Measurements from ENCODE around the gene LIN9. TPM values are rescaled to one million over a fixed set of nuclear protein-coding genes. Genes with fewer than 3 reads are reported as not detected.
"Not testable (repeated sequence)": the region's sequence is repeated elsewhere in the genome, so short reads cannot be mapped to it uniquely, and the experiment has no call there.

LIN9 gene
- polyA plus RNA-seq, 6 donors from 2014 or later = 2.7 to 7.0 (median 4.7) TPM

DNA sequence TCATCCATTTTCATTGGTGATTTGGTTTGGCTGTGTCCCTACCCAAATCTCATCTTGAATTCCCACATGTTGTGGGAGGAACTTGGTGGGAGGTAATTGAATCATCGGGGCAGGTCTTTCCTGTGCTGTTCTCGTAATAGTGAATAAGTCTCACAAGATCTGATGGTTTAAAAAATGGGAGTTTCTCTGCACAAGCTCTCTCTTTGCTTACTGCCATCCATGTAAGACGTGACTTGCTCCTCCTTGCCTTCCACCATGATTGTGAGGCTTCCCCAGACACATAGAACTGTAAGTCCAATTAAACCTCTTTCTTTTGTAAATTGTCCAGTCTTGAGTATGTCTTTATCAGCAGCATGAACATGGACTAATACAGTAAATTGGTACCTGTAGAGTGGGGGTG, 31.1 kb upstream of the LIN9 start:
- not testable (repeated sequence) for H3K4me1 Mint-ChIP-seq; H3K27ac Mint-ChIP-seq; ATAC-seq (ENCODE audit: low read depth in 2 of 2); H3K36me3 Mint-ChIP-seq; H3K4me3 Mint-ChIP-seq; DNase-seq
- Mint-ChIP-seq H3K27me3 (peaks cover 0 to 12% (median 0%) of the 10 kb centered on the region in 3 donors), H3K9me3 (peaks cover 0 to 12% (median 6%) of the 10 kb centered on the region in 7 donors)

DNA sequence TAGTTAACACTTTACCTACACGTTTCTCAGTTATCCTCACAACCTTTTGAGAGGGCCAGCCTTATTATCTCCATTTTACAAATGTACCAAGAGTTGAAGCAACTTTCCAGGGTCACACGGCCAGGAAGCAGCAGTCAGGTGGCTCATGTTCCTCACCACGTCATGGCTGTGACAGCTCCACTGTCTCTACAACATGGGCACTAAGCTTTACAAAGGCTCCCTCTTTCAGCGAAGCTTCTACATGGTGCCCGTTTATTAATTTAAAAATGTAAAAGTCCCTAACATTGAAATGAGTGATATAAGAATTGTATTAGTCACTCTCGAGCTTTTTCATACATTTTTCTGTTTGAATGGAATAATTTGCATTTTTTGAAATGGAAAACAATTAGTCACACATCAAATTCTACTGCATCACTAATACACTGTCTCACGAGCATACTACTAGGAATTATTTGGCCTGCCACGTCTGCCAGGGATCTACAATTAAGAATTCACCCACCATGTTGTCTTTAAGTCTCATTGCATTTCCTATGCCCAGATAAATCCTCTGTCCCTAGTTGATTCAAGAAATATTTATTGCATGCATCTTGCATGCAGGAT, 28.4 kb upstream of the LIN9 start:
- H3K9me3 Mint-ChIP-seq = peaks cover 0 to 10% (median 3%) of the 10 kb centered on the region in 7 donors
- peaks cover 8 to 9% of the 10 kb centered on the region in 2 donors for H3K36me3 Mint-ChIP-seq

DNA sequence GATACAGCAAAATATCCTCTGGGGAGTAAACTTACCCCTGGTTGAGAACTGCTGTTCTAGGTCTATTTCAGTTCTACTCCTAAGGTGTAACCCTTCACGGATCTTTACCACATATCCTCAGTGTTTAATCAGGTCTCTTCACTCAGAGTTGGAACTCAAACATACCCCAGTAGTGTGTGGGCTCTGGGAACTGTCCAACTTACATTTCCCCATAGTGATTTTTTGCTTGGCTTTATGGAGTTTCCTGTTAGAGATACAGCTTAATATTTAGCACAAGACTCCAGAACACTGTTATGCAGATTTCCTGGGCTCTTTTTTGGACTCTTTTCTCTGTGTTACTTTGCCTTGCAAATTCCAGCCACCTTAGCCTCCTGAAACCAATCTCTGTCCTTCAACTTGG, 26.7 kb upstream of the LIN9 start:
- Mint-ChIP-seq H3K36me3 (peaks cover 6 to 7% of the 10 kb centered on the region in 2 donors), H3K4me1 (peaks cover 5 to 11% (median 5%) of the 10 kb centered on the region in 3 donors), H3K27me3 (peaks cover 0 to 7% (median 0%) of the 10 kb centered on the region in 3 donors), H3K9me3 (peaks cover 0 to 6% (median 2%) of the 10 kb centered on the region in 7 donors), H3K4me3 (no peak overlapping the region), H3K27ac (peak overlapping the region in 1 of 6 donors; percentile 14)
- DNase-seq (no peak), ATAC-seq (ENCODE audit: low read depth in 2 of 2) (no peak)

More for the DNA sequence above, 28.4 kb upstream of the LIN9 start:
- ATAC-seq (ENCODE audit: low read depth in 2 of 2) (no peak), DNase-seq (no peak)
- Mint-ChIP-seq H3K4me3 (no peak overlapping the region), H3K27me3 (peaks cover 0 to 12% (median 0%) of the 10 kb centered on the region in 3 donors), H3K4me1 (peaks cover 5 to 11% (median 5%) of the 10 kb centered on the region in 3 donors), H3K27ac (peak overlapping the region in 2 of 6 donors; percentile 2 to 34)

DNA sequence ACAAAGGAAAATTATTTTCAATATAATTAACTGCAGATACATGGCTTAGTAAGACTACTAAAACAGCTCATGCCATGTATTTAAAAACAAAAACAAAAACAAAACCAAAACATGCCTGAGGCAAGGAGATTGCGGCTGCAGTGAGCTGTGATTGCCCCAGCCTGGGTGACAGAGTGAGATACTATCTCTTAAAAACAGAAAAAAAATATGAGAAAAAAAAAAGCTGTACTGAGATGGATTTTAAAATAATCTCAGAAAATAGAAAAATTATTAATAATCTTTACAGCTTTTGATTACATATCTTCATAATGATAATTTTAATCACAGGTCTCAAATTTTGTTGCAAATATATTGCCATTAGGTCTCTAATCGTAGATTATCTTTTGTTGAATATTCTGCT, 24.0 kb upstream of the LIN9 start:
- DNase-seq (no peak), ATAC-seq (ENCODE audit: low read depth in 2 of 2) (no peak)
- H3K36me3 Mint-ChIP-seq = no peaks in the 10 kb centered on the region
- peak overlapping the region in 7 of 8 donors; percentile 10 to 50 (median 44) for H3K4me3 Mint-ChIP-seq
- peak overlapping the region in 2 of 6 donors; percentile 65 to 81 for H3K27ac Mint-ChIP-seq
- H3K9me3 Mint-ChIP-seq = no peaks in the 10 kb centered on the region
- H3K27me3 Mint-ChIP-seq = no peaks in the 10 kb centered on the region
- H3K4me1 Mint-ChIP-seq = peaks cover 5 to 11% (median 5%) of the 10 kb centered on the region in 3 donors

DNA sequence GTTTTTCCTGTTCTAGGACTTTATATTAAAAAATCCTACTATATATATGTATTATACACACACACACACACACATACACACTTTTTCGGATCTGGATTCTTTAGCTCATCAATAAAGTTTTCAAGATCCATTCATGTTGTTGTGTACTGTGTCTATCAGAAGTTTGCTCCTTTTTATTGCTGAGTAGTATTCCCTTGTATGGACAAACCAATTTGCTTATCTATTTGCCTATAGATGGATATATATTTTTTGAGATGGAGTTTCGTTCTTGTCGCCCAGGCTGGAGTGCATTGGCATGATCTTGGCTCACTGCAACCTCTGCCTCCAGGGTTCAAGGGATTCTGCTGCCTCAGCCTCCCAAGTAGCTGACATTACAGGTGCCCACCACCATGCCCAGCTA, 20.3 kb upstream of the LIN9 start:
- Mint-ChIP-seq H3K36me3 (no peaks in the 10 kb centered on the region), H3K4me1 (peaks cover 5 to 11% (median 5%) of the 10 kb centered on the region in 3 donors)

DNA sequence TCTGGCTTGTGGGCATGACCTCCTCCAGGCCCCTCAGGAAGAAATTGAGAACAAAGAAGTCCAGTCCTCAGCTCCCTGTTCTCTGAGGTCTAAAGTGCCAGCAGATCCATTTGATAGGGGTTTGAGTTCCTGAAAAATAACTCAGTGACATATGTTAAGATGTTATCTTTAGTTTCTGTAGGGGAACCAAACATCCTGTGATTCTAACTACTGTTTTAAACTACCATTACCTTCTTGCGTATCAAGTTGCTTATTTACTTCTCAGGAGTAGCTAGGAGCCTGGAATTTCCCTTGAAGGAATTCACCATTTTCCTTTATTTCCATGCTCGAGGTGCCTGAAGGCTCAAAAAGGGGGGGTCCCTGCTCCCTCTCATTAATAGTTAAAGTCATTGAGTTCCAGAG, 18.8 kb upstream of the LIN9 start:
- no peaks in the 10 kb centered on the region for H3K36me3 Mint-ChIP-seq
- no peak overlapping the region for H3K4me3 Mint-ChIP-seq
- H3K27me3 Mint-ChIP-seq = no peaks in the 10 kb centered on the region
- H3K27ac Mint-ChIP-seq = no peak overlapping the region
- H3K9me3 Mint-ChIP-seq = peaks cover 0 to 4% (median 0%) of the 10 kb centered on the region in 7 donors
- no peak for DNase-seq
- H3K4me1 Mint-ChIP-seq = peaks cover 0 to 2% (median 0%) of the 10 kb centered on the region in 3 donors
- no peak for ATAC-seq (ENCODE audit: low read depth in 2 of 2)

More for the DNA sequence above, 20.3 kb upstream of the LIN9 start:
- no peak overlapping the region for H3K27ac Mint-ChIP-seq
- H3K4me3 Mint-ChIP-seq = no peak overlapping the region
- ATAC-seq (ENCODE audit: low read depth in 2 of 2) (no peak), DNase-seq (no peak)
- H3K9me3 Mint-ChIP-seq = peaks cover 0 to 3% (median 0%) of the 10 kb centered on the region in 7 donors
- H3K27me3 Mint-ChIP-seq = no peaks in the 10 kb centered on the region

DNA sequence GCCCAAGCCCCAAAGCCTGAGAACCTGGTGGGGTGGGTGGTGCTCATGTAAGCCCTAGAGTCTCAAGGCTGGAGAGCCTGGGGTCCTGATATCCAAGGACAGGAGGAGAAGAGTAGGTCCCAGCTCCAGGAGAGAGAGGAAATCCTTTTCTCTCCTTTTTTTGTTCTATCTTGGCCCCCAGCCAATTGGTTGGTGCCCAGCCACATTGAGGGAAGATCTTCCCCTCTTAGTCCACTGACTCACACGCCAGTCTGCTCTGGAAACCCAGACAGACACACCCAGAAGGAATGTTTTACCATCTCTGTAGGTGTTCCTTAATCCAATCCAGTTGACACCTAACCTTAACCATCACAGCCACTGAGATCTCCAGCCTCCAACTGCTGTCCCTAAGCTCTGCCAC, 16.2 kb upstream of the LIN9 start:
- DNase-seq (no peak), ATAC-seq (ENCODE audit: low read depth in 2 of 2) (no peak)
- Mint-ChIP-seq H3K27me3 (peaks cover 3 to 13% (median 8%) of the 10 kb centered on the region in 3 donors), H3K27ac (no peak overlapping the region), H3K4me3 (no peak overlapping the region), H3K36me3 (no peaks in the 10 kb centered on the region), H3K9me3 (peaks cover 0 to 4% (median 0%) of the 10 kb centered on the region in 7 donors), H3K4me1 (no peaks in the 10 kb centered on the region)

DNA sequence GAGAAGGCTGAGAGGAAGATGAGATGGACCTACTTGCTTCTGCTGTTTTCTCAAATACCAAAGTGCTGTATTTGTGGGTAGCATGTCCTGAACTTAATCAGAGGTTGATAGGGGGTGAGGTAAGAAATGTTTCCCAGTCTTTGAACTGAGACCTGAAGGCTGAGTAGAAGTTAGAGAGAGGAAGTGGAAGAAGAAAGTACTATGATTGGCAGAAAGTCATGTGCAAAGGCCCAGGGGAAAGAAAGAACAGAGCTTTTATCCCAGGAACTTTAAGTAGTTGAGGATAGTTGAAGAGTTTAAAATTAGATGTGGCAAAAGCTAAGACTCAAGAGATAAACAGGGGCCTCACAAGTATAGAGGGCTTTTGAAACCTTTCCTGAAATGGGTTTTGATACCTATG, 15.5 kb upstream of the LIN9 start:
- no peak for DNase-seq
- Mint-ChIP-seq H3K36me3 (no peaks in the 10 kb centered on the region), H3K27ac (no peak overlapping the region), H3K4me3 (no peak overlapping the region), H3K4me1 (no peaks in the 10 kb centered on the region), H3K27me3 (peaks cover 4 to 16% (median 10%) of the 10 kb centered on the region in 3 donors), H3K9me3 (peaks cover 0 to 4% (median 0%) of the 10 kb centered on the region in 7 donors)
- ATAC-seq (ENCODE audit: low read depth in 2 of 2) = no peak

DNA sequence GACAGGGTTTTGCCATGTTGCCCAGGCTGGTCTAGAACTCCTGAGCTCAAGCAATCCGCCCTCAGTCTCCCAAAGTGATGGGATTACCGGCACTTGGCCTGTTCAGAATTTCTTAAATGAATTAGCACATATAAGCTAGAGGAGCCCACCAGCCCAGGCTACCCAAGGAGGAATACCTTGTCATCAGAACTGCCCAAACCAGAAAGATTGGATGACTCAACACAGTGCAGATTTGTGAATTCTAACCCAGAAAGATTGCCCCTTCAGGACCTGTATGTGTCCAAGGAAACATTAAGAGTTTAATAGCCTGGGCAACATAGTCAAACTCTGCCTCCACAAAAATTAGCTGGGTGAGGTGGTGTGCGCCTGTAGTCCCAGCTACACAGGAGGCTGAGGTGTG, 14.0 kb upstream of the LIN9 start:
- ATAC-seq (ENCODE audit: low read depth in 2 of 2) = no peak
- H3K4me1 Mint-ChIP-seq = no peaks in the 10 kb centered on the region
- no peak for DNase-seq
- H3K27me3 Mint-ChIP-seq = peaks cover 4 to 21% (median 16%) of the 10 kb centered on the region in 3 donors
- H3K4me3 Mint-ChIP-seq = peak overlapping the region in 1 of 8 donors; percentile 29
- H3K27ac Mint-ChIP-seq = no peak overlapping the region
- H3K36me3 Mint-ChIP-seq = peaks cover 0 to 4% of the 10 kb centered on the region in 2 donors
- H3K9me3 Mint-ChIP-seq = peaks cover 0 to 4% (median 0%) of the 10 kb centered on the region in 7 donors

DNA sequence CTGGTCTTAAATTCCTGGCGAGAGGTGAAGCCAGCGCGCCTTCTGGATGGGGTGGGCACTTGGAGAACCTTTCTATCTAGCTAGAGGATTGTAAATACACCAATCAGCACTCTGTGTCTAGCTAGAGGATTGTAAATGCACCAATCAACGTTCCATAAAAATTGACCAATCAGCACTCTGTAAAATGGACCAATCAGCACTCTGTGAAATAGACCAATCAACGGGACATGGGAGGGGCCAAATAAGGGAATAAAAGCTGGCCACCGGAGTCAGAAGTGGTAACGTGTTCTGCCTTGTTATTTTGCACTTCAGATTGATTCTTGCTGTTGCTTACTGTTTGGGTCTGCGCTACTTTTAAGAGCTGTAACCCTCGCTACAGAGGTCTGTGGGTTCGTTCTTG, 12.0 kb upstream of the LIN9 start:
- Mint-ChIP-seq H3K27ac (no peak overlapping the region), H3K4me3 (no peak overlapping the region), H3K9me3 (peaks cover 0 to 4% (median 0%) of the 10 kb centered on the region in 7 donors), H3K27me3 (peaks cover 8 to 23% (median 18%) of the 10 kb centered on the region in 3 donors), H3K4me1 (no peaks in the 10 kb centered on the region), H3K36me3 (peaks cover 0 to 6% of the 10 kb centered on the region in 2 donors)
- ATAC-seq (ENCODE audit: low read depth in 2 of 2) = no peak
- no peak for DNase-seq

DNA sequence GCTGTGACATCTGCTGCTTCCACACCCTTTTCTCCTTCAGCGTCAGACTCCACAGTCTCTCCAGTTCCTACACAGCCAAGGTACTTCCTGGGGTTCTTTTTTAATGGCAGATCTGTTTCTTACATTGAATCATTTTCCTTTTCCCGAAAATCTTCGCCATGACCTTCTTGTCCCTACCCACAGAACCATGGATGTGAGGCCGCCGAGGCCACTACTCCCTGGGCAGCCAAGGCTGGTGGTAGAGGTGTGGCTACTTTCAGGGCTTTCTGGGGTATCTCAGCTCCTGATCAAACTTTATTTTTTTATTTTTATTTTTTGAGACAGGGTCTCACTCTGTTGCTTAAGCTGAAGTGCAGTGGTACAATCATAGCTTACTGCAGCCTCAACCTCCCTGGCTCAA, 9.5 kb upstream of the LIN9 start:
- Mint-ChIP-seq H3K9me3 (peaks cover 0 to 3% (median 0%) of the 10 kb centered on the region in 7 donors), H3K4me3 (no peak overlapping the region), H3K27ac (no peak overlapping the region), H3K36me3 (peaks cover 0 to 6% of the 10 kb centered on the region in 2 donors), H3K27me3 (peaks cover 11 to 23% (median 18%) of the 10 kb centered on the region in 3 donors), H3K4me1 (no peaks in the 10 kb centered on the region)
- no peak for ATAC-seq (ENCODE audit: low read depth in 2 of 2)
- DNase-seq = no peak

DNA sequence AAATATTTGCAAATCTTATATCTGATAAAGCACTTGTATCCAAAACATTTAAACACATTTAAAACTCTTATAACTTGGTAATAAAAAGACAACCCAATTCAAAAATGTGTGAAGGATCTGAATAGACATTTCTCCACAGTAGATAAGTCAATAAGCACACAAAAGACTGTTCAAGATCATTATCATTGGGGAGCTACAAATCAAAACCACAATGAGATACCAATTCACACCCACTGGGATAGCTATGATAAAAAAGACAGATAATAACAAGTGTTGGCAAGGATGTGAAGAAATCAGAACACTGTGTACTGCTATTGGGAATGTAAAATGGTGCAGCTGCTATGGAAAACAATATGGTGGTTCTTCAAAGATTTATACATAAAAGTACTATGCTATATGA, 5.1 kb upstream of the LIN9 start:
- Mint-ChIP-seq H3K4me3 (peak overlapping the region in 1 of 8 donors; percentile 5), H3K9me3 (no peaks in the 10 kb centered on the region), H3K36me3 (peaks cover 0 to 6% of the 10 kb centered on the region in 2 donors), H3K27me3 (peaks cover 8 to 14% (median 13%) of the 10 kb centered on the region in 3 donors), H3K4me1 (peaks cover 2 to 8% (median 5%) of the 10 kb centered on the region in 3 donors), H3K27ac (no peak overlapping the region)
- no peak for DNase-seq
- no peak for ATAC-seq (ENCODE audit: low read depth in 2 of 2)

DNA sequence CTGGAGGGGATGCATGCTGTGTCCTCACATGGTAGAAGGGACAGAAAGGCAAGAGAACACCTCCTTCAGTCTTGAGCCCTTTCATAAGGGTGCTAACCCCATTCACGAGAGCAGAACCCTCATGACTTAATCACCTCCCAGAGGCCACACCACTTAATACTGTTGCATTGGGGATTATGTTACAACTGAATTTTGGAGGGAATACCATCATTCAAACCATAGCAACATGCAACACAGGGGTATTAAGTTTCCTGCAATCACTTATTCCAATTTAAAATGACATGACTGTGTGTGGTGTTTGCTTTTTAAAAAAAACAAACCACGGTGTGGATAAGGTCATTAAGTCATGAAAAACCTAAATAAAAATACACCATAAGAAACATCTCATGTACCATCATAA, 3.1 kb upstream of the LIN9 start:
- no peaks in the 10 kb centered on the region for H3K36me3 Mint-ChIP-seq
- ATAC-seq (ENCODE audit: low read depth in 2 of 2) = no peak
- H3K4me1 Mint-ChIP-seq = peaks cover 5 to 11% (median 9%) of the 10 kb centered on the region in 3 donors
- DNase-seq = no peak
- no peaks in the 10 kb centered on the region for H3K9me3 Mint-ChIP-seq
- H3K27ac Mint-ChIP-seq = no peak overlapping the region
- H3K27me3 Mint-ChIP-seq = peaks cover 0 to 13% (median 8%) of the 10 kb centered on the region in 3 donors
- H3K4me3 Mint-ChIP-seq = no peak overlapping the region

DNA sequence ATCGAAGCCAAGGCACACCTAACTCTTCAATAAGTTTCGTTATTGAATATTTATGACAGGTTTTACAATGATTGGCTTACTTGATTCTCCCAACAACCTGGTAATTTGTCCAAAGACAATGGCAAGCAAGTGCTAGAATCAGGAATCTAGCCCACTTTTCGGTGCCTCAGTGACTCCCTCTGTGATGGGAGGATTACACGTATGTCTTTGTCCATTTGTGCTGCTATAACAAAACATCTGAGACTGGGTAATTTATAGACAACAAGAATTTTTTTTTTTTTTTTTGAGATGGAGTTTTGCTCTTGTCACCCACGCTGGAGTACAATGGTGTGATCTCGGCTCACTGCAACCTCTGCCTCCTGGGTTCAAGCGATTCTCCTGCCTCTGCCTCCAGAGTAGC, 2.4 kb upstream of the LIN9 start:
- Mint-ChIP-seq H3K4me1 (peaks cover 5 to 11% (median 9%) of the 10 kb centered on the region in 3 donors), H3K9me3 (no peaks in the 10 kb centered on the region), H3K27ac (no peak overlapping the region), H3K27me3 (peaks cover 0 to 13% (median 8%) of the 10 kb centered on the region in 3 donors), H3K4me3 (peak overlapping the region in 2 of 8 donors; percentile 61 to 80), H3K36me3 (no peaks in the 10 kb centered on the region)
- DNase-seq = no peak
- no peak for ATAC-seq (ENCODE audit: low read depth in 2 of 2)

Measured in naive B cell (primary cell).